Thyroid gland (tissue), 4 donors: ENCODE data around the gene SORD.
"Not testable (repeated sequence)": the region's sequence is repeated elsewhere in the genome, so short reads cannot be mapped to it uniquely, and the experiment has no call there.

Experiments
- POLR2A ChIP-seq, 2 donors: fragments of 450-650 bp; IDR thresholded peaks; one replicate each; pipeline ENCODE4 v1.6.1; 2017; ENCODE audit warnings: antibody characterized with exemption in 2 of 2, mild to moderate bottlenecking in 2 of 2, moderate library complexity in 1 of 2
- TF ChIP-seq, protein P1 (sequence below), 6 experiments: fragments of 200-600 bp in 3 of 6; fragments of 450-650 bp in 3 of 6; sonication (generic) in 3 of 6; IDR thresholded peaks; one replicate each; pipeline ENCODE4 v1.5.1; 2016 to 2019; ENCODE audit warnings: antibody characterized with exemption in 6 of 6, mild to moderate bottlenecking in 2 of 6, inconsistent platforms in 1 of 6, moderate library complexity in 1 of 6

DNA sequence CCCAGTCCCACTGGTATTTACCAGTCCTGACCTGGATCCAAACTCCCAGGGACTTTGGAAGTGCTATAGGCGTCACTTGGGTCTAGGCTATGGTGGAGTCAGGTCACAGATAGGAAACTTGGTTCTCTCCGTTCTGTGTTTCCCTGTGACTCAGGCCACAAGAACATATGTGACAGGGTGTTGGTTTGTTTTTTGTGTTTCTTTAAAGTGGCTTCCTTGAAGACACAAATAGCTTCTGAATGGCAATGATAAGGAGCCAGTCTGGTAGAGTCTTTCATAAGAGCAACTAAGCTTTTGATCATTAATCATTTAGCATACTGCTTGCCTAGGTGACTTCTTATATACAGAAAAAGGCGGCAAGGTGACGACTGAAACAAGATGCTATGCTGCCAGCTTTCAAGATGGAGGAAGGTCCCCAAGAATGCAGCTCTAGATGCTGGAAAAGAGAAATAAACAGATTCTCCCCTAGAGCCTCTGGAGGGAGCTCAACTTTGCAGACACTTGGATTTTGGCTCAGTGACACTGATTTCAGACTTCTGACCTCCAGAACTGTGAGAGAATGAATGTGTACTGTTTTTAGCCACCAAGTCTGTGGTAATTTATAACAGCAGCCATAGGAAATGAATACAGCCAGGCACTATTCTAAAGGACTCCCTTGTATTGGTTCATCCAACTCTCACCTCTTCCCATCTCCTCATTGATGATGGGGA lies 36.5 kb upstream of the SORD start:
- TF ChIP-seq, protein P1, sequence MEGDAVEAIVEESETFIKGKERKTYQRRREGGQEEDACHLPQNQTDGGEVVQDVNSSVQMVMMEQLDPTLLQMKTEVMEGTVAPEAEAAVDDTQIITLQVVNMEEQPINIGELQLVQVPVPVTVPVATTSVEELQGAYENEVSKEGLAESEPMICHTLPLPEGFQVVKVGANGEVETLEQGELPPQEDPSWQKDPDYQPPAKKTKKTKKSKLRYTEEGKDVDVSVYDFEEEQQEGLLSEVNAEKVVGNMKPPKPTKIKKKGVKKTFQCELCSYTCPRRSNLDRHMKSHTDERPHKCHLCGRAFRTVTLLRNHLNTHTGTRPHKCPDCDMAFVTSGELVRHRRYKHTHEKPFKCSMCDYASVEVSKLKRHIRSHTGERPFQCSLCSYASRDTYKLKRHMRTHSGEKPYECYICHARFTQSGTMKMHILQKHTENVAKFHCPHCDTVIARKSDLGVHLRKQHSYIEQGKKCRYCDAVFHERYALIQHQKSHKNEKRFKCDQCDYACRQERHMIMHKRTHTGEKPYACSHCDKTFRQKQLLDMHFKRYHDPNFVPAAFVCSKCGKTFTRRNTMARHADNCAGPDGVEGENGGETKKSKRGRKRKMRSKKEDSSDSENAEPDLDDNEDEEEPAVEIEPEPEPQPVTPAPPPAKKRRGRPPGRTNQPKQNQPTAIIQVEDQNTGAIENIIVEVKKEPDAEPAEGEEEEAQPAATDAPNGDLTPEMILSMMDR (IDR thresholded peaks at IDR 0.05) = not testable (repeated sequence)
- not testable (repeated sequence) for TF ChIP-seq POLR2A (IDR thresholded peaks at IDR 0.05)
